ENCODE data around the gene MTX3.

The MTX3 gene

GRCh38 chr5:79983618-79984017 is 7.4 kb downstream of the MTX3 start:
- TF ChIP-seq CTCF (IDR thresholded peaks at IDR 0.05; ENCODE audit: borderline replicate concordance, insufficient read depth, low read depth, low read length), result no peak
- no peak overlapping the region for H3K4me3 ChIP-seq (ENCODE audit: low read depth, low read length)

GRCh38 chr5:79982136-79982535 is 8.9 kb downstream of the MTX3 start:
- TF ChIP-seq CTCF (IDR thresholded peaks at IDR 0.05; ENCODE audit: borderline replicate concordance, insufficient read depth, low read depth, low read length), result no peak
- H3K4me3 ChIP-seq (ENCODE audit: low read depth, low read length), result no peak overlapping the region

GRCh38 chr5:79976759-79977515 is 14.1 kb downstream of the MTX3 start:
- no peak overlapping the region for H3K4me3 ChIP-seq (ENCODE audit: low read depth, low read length)
- no peak for TF ChIP-seq CTCF (IDR thresholded peaks at IDR 0.05; ENCODE audit: borderline replicate concordance, insufficient read depth, low read depth, low read length)

GRCh38 chr5:79975422-79975821 is 15.6 kb downstream of the MTX3 start:
- no peak for TF ChIP-seq CTCF (IDR thresholded peaks at IDR 0.05; ENCODE audit: borderline replicate concordance, insufficient read depth, low read depth, low read length)
- no peak overlapping the region for H3K4me3 ChIP-seq (ENCODE audit: low read depth, low read length)

- no peak for TF ChIP-seq CTCF (IDR thresholded peaks at IDR 0.05; ENCODE audit: borderline replicate concordance, insufficient read depth, low read depth, low read length)
- H3K4me3 ChIP-seq (ENCODE audit: low read depth, low read length), result no peak overlapping the region
Measured at GRCh38 chr5:79974886-79975285, 16.2 kb downstream of the MTX3 start.

GRCh38 chr5:79973996-79974395 is 17.1 kb downstream of the MTX3 start:
- no peak for TF ChIP-seq CTCF (IDR thresholded peaks at IDR 0.05; ENCODE audit: borderline replicate concordance, insufficient read depth, low read depth, low read length)

GRCh38 chr5:79973511-79973910 is 17.6 kb downstream of the MTX3 start:
- no peak for TF ChIP-seq CTCF (IDR thresholded peaks at IDR 0.05; ENCODE audit: borderline replicate concordance, insufficient read depth, low read depth, low read length)
- H3K4me3 ChIP-seq (ENCODE audit: low read depth, low read length), result no peak overlapping the region

More at GRCh38 chr5:79973996-79974395, 17.1 kb downstream of the MTX3 start:
- H3K4me3 ChIP-seq (ENCODE audit: low read depth, low read length), result no peak overlapping the region

Data from GM12875 (cell line).